A673 (cell line): ENCODE data around the gene ATG2B.

ENCODE experiments used
- CTCF ChIP-seq: fragments of 300-800, 200-600 bp; sonication (generic); conservative IDR thresholded peaks from 2 replicates; pipeline ENCODE4 v1.5.1; 2017; ENCODE audit warnings: low read depth, mild to moderate bottlenecking, antibody characterized with exemption, low read length, moderate library complexity, mixed read lengths
- EZH2 ChIP-seq: fragments of 200-600 bp; sonication (generic); IDR thresholded peaks from 2 replicates; pipeline ENCODE4 v1.6.1; 2017; ENCODE audit warnings: borderline replicate concordance, low read depth, mild to moderate bottlenecking, mixed read lengths, antibody characterized with exemption, low read length; ENCODE audit not compliant: poor library complexity, severe bottlenecking

DNA sequence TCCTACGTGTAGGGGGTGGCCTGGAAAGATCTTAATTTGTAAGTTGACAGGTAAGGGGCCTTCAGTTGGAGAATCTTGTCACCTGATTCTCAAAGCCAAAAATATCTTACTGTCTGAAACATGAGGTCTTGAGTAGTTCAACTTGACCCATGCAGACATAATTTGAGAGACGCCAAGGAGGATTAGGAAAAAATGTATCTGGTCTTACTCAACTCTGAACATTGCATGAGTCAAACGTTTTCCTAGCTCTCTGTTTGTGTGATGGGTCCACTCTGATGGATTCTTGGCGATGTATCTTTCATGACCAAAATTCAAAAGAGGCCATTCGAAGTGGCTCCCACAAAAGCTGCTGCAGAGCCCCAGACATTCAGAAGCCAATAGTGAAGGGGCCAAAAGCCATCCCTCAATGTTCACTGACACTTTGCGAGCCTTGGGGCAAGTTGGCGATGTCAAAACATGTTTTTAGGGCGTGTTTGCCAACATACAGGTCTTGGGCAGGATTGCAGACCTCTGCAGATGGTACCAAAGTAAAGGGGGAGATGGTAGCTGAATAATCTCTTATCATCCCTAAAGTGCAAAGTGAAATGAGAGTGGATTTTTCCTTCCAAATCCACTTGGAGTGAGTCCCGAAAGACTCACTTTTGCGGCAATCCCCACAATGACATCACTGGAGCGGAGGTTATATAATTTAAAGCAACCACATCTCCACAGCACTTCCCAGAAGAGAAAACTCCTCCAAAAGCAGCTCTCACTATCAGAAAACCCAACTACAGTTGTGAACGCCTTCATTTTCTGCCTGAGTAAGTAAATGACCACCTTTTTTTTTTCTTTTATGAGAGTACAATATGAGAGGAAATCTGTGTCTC is 107.4 kb downstream of the ATG2B start, which contains the start of gene BDKRB1:
- TF ChIP-seq CTCF (no peak), EZH2 (no peak)
